HepG2 (cell line): ENCODE measurements around the gene GIMAP1. TPM values are rescaled to one million over a fixed set of nuclear protein-coding genes. Genes with fewer than 3 reads are reported as not detected.

Source experiments
- AHDC1 ChIP-seq: sonication (generic); formaldehyde crosslinking; IDR thresholded peaks from 2 replicates; pipeline ENCODE4 v1.5.1; 2020; ENCODE audit warnings: mild to moderate bottlenecking, missing genetic modification reagents, borderline replicate concordance
- DNMT1 ChIP-seq: sonication (generic); formaldehyde crosslinking; IDR thresholded peaks from 2 replicates; pipeline ENCODE4 v1.5.1; 2020; ENCODE audit warnings: mild to moderate bottlenecking, missing genetic modification reagents
- FOSL1 ChIP-seq: sonication (generic); formaldehyde crosslinking; IDR thresholded peaks from 2 replicates; pipeline ENCODE4 v1.9.0; 2021; ENCODE audit warnings: missing genetic modification reagents, borderline replicate concordance
- FOXP1 ChIP-seq, 2 experiments: fragments of 450-650 bp in 1 of 2; IDR thresholded peaks; 2 replicates each; pipeline ENCODE4 v1.6.1; 2017 to 2018; ENCODE audit warnings: antibody characterized with exemption in 1 of 2
- LCORL ChIP-seq, 2 experiments: fragments of 450-650 bp in 1 of 2; sonication (generic) in 1 of 2; formaldehyde crosslinking in 1 of 2; IDR thresholded peaks; 2 replicates each; pipeline versions ENCODE4 v1.5.0 to v1.6.1; 2017 to 2020; ENCODE audit warnings: antibody characterized with exemption in 1 of 2, missing genetic modification reagents in 1 of 2
- MAFF ChIP-seq: IDR thresholded peaks from 2 replicates; pipeline ENCODE4 v1.6.1; 2011; ENCODE audit warnings: low read depth, low read length, improper control_type of control experiment
- MYNN ChIP-seq: sonication (generic); formaldehyde crosslinking; IDR thresholded peaks from 2 replicates; pipeline ENCODE4 v1.4.0; 2020; ENCODE audit warnings: mild to moderate bottlenecking, low read depth, missing genetic modification reagents
- NFE2 ChIP-seq: sonication (generic); formaldehyde crosslinking; IDR thresholded peaks from 2 replicates; pipeline ENCODE4 v1.4.0; 2020; ENCODE audit warnings: missing genetic modification reagents
- NPAS2 ChIP-seq: sonication (generic); formaldehyde crosslinking; IDR thresholded peaks from 2 replicates; pipeline ENCODE4 v1.8.0; 2022; ENCODE audit warnings: mild to moderate bottlenecking, missing genetic modification reagents, borderline replicate concordance
- PCBP1 ChIP-seq: fragments of 200-400 bp; formaldehyde crosslinking; IDR thresholded peaks from 2 replicates; pipeline ENCODE4 v1.6.1; 2017; ENCODE audit warnings: mild to moderate bottlenecking, low read depth, low read length, borderline replicate concordance
- SAP130 ChIP-seq: IDR thresholded peaks from 2 replicates; pipeline ENCODE4 v1.6.1; 2016; ENCODE audit warnings: low read depth
- TARDBP ChIP-seq: sonication (generic); formaldehyde crosslinking; IDR thresholded peaks from 2 replicates; pipeline ENCODE4 v1.8.0; 2022; ENCODE audit warnings: mild to moderate bottlenecking, missing genetic modification reagents
- ZNF121 ChIP-seq: sonication (generic); formaldehyde crosslinking; IDR thresholded peaks from 2 replicates; pipeline ENCODE4 v1.5.0; 2020; ENCODE audit warnings: mild to moderate bottlenecking, missing genetic modification reagents
- ZNF124 ChIP-seq: sonication (generic); formaldehyde crosslinking; IDR thresholded peaks from 2 replicates; pipeline ENCODE4 v1.4.0; 2020; ENCODE audit warnings: missing genetic modification reagents
- ZNF362 ChIP-seq: sonication (generic); formaldehyde crosslinking; IDR thresholded peaks from 2 replicates; pipeline ENCODE4 v1.4.0; 2020; ENCODE audit warnings: missing genetic modification reagents, mild to moderate bottlenecking, borderline replicate concordance
- ZNF441 ChIP-seq: sonication (generic); formaldehyde crosslinking; IDR thresholded peaks from 2 replicates; pipeline ENCODE4 v1.7.0; 2021; ENCODE audit warnings: missing genetic modification reagents, borderline replicate concordance
- ZNF484 ChIP-seq: sonication (generic); formaldehyde crosslinking; IDR thresholded peaks from 2 replicates; pipeline ENCODE4 v1.5.1; 2020; ENCODE audit warnings: mild to moderate bottlenecking, low read depth, missing genetic modification reagents, borderline replicate concordance
- ZNF567 ChIP-seq: sonication (generic); formaldehyde crosslinking; IDR thresholded peaks from 2 replicates; pipeline ENCODE4 v1.8.1; 2023; ENCODE audit warnings: mild to moderate bottlenecking, missing genetic modification reagents, borderline replicate concordance
- ZNF574 ChIP-seq: sonication (generic); formaldehyde crosslinking; IDR thresholded peaks from 2 replicates; pipeline ENCODE4 v1.4.0; 2020; ENCODE audit warnings: missing genetic modification reagents
- ZNF619 ChIP-seq: sonication (generic); formaldehyde crosslinking; IDR thresholded peaks from 2 replicates; pipeline ENCODE4 v1.4.0; 2020; ENCODE audit warnings: mild to moderate bottlenecking, missing genetic modification reagents
- ZNF674 ChIP-seq: sonication (generic); formaldehyde crosslinking; IDR thresholded peaks from 2 replicates; pipeline ENCODE4 v1.5.0; 2020; ENCODE audit warnings: low read depth, mild to moderate bottlenecking, missing genetic modification reagents
- ZNF790 ChIP-seq: sonication (generic); formaldehyde crosslinking; IDR thresholded peaks from 2 replicates; pipeline ENCODE4 v1.8.0; 2022; ENCODE audit warnings: missing genetic modification reagents, mild to moderate bottlenecking, borderline replicate concordance
- polyA plus RNA-seq, 8 experiments: library from polyadenylated mRNA; depleted of rRNA in 3 of 8; stranded (reverse) in 7 of 8; unstranded in 1 of 8; fragments of >200 nt; fragmentation: Illumina TruSeq in 4 of 8; extraction: Trizol in 4 of 8; gene quantifications; 2 replicates each; pipeline versions ENCODE4 v1.2.1 to v1.2.3, GENCODE V29; 2011 to 2016; ENCODE audit warnings: low read depth in 4 of 8, missing spikeins in 1 of 8, mixed read lengths in 1 of 8; ENCODE audit not compliant: insufficient read depth in 1 of 8
- total RNA-seq, 5 experiments: library from RNA; depleted of rRNA; stranded (reverse); fragments of >200 nt; fragmentation: Illumina TruSeq; extraction: Trizol; gene quantifications; 2 replicates each; pipeline ENCODE4 v1.2.3, GENCODE V29; 2016; ENCODE audit warnings: low read depth in 1 of 5

GIMAP1 gene
- total and polyA plus RNA-seq, 2 of the 13 experiments (the other 11 are each of a cell fraction or from before 2014, with no cell fraction given), result not detected

- TF ChIP-seq FOSL1 (CRISPR knock-in tag) (no peak), ZNF574 (CRISPR knock-in tag) (0 out of 2 replicates have a peak, but pooled peaks have one; percentile 24), ZNF790 (no peak), MYNN (CRISPR knock-in tag) (no peak), ZNF441 (CRISPR knock-in tag) (no peak), MAFF (no peak), ZNF567 (CRISPR knock-in tag) (no peak), ZNF619 (CRISPR knock-in tag) (no peak), NFE2 (CRISPR knock-in tag) (no peak), SAP130 (CRISPR knock-in tag) (no peak), DNMT1 (CRISPR knock-in tag) (no peak), LCORL (IDR thresholded peaks at IDR 0.05) (no peak), LCORL (CRISPR knock-in tag; IDR thresholded peaks at IDR 0.05) (0 out of 2 replicates have a peak, but pooled peaks have one; percentile 43), ZNF121 (CRISPR knock-in tag) (peak; percentile 53; the same call in 1 of the 2 replicates), ZNF484 (no peak), NPAS2 (no peak), PCBP1 (no peak), ZNF362 (CRISPR knock-in tag) (peak; percentile 88), FOXP1 (IDR thresholded peaks at IDR 0.05) (no peak), FOXP1 (CRISPR knock-in tag; IDR thresholded peaks at IDR 0.05) (0 out of 2 replicates have a peak, but pooled peaks have one; percentile 19), ZNF124 (CRISPR knock-in tag) (no peak), AHDC1 (no peak), ZNF674 (CRISPR knock-in tag) (no peak), TARDBP (CRISPR knock-in tag) (peak; percentile 48; the same call in 1 of the 2 replicates)
These were observed 53.4 kb downstream of the GIMAP1 start (continued) for GRCh38 chr7:150769768-150770167.
